ENCODE measurements around the gene KLK14. TPM values are rescaled to one million over a fixed set of nuclear protein-coding genes. Genes with fewer than 3 reads are reported as not detected.

Gene KLK14
- total RNA-seq, 1 donor from 2014 or later = not detected

GRCh38 chr19:51119101-51119500 lies 36.4 kb upstream of the KLK14 start:
- H3K36me3 ChIP-seq = no peaks in the 10 kb centered on the region
- intact Hi-C loops (cut with DNase I) = no loop called here

GRCh38 chr19:51116736-51117286 lies 34.1 kb upstream of the KLK14 start:
- TF ChIP-seq CTCF (IDR thresholded peaks at IDR 0.05) = no peak
- no peaks in the 10 kb centered on the region for H3K27me3 ChIP-seq
- no peak for DNase-seq (ENCODE audit: low spot score in 2 of 2)
- H3K4me1 ChIP-seq = no peaks in the 10 kb centered on the region
- intact Hi-C loops (cut with DNase I) = no loop called here
- no peaks in the 10 kb centered on the region for H3K36me3 ChIP-seq
- H3K27ac ChIP-seq = no peak overlapping the region
- H3K4me3 ChIP-seq = no peak overlapping the region
- no peaks in the 10 kb centered on the region for H3K9me3 ChIP-seq

More at GRCh38 chr19:51119101-51119500, 36.4 kb upstream of the KLK14 start:
- Histone ChIP-seq H3K4me1 (no peaks in the 10 kb centered on the region), H3K9me3 (no peaks in the 10 kb centered on the region), H3K27me3 (no peaks in the 10 kb centered on the region), H3K4me3 (no peak overlapping the region), H3K27ac (no peak overlapping the region)
- DNase-seq (ENCODE audit: low spot score in 2 of 2) = no peak
- TF ChIP-seq CTCF (IDR thresholded peaks at IDR 0.05) = no peak

DNA sequence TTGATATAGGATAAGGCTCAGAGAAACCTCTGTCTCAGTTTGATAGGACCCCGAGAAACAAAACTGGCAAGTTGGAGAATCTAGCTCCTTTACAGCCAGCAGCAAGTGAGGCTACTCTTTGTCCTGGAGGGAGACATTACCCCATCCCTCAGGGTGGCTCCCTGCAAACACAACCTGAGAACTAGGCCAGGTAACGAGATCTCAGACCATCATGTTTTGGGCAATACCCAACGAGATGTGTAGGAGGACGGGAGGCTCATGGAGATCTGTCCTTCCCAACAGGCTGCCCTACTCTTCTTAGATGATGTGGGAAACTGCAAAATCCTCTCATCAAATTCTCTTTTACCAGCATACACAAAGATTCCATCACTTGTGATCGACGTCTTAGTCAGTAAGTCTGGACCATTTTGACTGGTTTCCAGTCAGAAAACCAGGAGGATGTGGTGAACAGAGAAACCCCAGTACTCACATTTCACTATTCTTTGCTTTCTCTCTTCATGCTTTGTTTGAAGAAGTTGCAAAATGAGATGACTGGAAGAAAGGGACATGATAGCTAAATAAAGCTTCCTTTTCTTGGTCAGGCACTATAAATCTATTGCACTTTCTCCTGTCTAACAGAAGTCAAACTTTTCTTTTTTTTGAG lies 31.5 kb upstream of the KLK14 start:
- Histone ChIP-seq H3K4me1 (no peaks in the 10 kb centered on the region), H3K4me3 (no peak overlapping the region), H3K9me3 (no peaks in the 10 kb centered on the region), H3K27me3 (no peaks in the 10 kb centered on the region), H3K27ac (no peak overlapping the region), H3K36me3 (no peaks in the 10 kb centered on the region)
- intact Hi-C loops (cut with DNase I) = no loop called here
- no peak for DNase-seq (ENCODE audit: low spot score in 2 of 2)
- no peak for TF ChIP-seq CTCF (IDR thresholded peaks at IDR 0.05)

GRCh38 chr19:51111606-51112005 lies 28.9 kb upstream of the KLK14 start:
- no peaks in the 10 kb centered on the region for H3K36me3 ChIP-seq
- no peak overlapping the region for H3K27ac ChIP-seq
- no peak for TF ChIP-seq CTCF (IDR thresholded peaks at IDR 0.05)

DNA sequence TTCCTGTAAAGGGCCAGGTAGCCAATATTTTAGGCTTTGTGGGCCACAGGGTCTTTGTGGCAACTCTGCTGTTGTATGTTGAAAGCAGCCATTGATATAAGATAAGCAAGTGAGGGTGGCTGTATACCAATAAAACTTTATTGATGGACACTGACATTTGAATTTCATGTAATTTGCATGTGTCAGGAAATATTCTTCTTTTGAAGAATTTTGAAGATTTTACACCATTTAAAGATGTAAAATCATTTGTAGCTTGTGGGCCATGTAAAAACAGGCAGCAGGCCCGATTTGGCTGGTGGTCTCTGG lies 27.9 kb upstream of the KLK14 start:
- Histone ChIP-seq H3K4me1 (peaks cover 6 to 9% of the 10 kb centered on the region in 2 donors), H3K27ac (no peak overlapping the region), H3K4me3 (no peak overlapping the region), H3K36me3 (no peaks in the 10 kb centered on the region), H3K9me3 (no peaks in the 10 kb centered on the region), H3K27me3 (no peaks in the 10 kb centered on the region)
- TF ChIP-seq CTCF (IDR thresholded peaks at IDR 0.05) = no peak
- DNase-seq (ENCODE audit: low spot score in 2 of 2) = no peak
- intact Hi-C loops (cut with DNase I) = no loop called here

More at GRCh38 chr19:51111606-51112005, 28.9 kb upstream of the KLK14 start:
- H3K4me1 ChIP-seq = peaks cover 6 to 9% of the 10 kb centered on the region in 2 donors
- intact Hi-C loops (cut with DNase I) = no loop called here
- no peaks in the 10 kb centered on the region for H3K9me3 ChIP-seq
- no peak for DNase-seq (ENCODE audit: low spot score in 2 of 2)
- no peak overlapping the region for H3K4me3 ChIP-seq
- no peaks in the 10 kb centered on the region for H3K27me3 ChIP-seq

Measured in ascending aorta (tissue), 2 donors.